ENCODE data around the gene TMEM259.

The TMEM259 gene

DNA sequence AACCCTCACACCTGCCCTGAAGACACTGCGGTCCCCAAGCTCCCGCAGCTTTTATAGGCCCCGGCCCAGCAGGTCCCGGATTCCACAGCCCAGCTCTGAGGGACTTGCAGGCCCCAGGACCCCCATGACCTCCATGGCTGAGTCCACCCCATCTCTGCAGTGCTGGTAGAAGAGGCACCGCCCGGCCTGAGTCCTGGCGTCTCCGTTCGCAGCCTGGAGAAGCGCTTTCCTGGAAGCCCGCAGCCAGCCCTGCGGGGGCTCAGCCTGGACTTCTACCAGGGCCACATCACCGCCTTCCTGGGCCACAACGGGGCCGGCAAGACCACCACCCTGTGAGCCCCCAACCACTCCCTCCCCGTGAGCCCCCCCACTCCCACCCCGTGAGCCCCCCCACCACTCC, 28.2 kb upstream of the TMEM259 start:
- TF ChIP-seq, protein P1, sequence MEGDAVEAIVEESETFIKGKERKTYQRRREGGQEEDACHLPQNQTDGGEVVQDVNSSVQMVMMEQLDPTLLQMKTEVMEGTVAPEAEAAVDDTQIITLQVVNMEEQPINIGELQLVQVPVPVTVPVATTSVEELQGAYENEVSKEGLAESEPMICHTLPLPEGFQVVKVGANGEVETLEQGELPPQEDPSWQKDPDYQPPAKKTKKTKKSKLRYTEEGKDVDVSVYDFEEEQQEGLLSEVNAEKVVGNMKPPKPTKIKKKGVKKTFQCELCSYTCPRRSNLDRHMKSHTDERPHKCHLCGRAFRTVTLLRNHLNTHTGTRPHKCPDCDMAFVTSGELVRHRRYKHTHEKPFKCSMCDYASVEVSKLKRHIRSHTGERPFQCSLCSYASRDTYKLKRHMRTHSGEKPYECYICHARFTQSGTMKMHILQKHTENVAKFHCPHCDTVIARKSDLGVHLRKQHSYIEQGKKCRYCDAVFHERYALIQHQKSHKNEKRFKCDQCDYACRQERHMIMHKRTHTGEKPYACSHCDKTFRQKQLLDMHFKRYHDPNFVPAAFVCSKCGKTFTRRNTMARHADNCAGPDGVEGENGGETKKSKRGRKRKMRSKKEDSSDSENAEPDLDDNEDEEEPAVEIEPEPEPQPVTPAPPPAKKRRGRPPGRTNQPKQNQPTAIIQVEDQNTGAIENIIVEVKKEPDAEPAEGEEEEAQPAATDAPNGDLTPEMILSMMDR (IDR thresholded peaks at IDR 0.05; ENCODE audit: borderline replicate concordance, insufficient read depth, low read depth, low read length), result no peak

DNA sequence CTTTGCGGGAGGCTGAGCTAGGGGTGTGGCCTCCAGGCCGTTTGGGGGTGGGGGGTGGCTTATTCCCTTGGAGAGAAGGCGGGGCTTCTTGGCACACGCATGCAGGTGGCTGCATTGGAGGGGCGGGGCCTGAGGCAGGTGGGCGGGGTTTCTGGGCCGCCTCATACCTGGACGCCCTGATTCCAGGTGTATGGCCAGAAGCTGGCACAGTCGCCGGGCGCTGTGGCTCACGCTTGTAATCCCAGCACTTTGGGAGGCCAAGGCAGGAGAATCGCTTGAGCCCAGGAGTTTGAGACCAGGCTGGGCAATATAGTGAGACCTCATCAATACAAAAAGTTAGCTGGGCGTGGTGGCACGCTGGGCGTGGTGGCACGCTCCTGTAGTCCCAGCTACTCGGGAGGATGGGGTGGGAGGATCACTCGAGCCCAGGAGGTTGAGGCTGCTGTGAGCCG, 26.8 kb upstream of the TMEM259 start:
- no peak overlapping the region for H3K4me3 ChIP-seq (ENCODE audit: low read depth, low read length)
- TF ChIP-seq, protein P1 (IDR thresholded peaks at IDR 0.05; ENCODE audit: borderline replicate concordance, insufficient read depth, low read depth, low read length), result no peak

More for the DNA sequence above, 28.2 kb upstream of the TMEM259 start:
- no peak overlapping the region for H3K4me3 ChIP-seq (ENCODE audit: low read depth, low read length)

DNA sequence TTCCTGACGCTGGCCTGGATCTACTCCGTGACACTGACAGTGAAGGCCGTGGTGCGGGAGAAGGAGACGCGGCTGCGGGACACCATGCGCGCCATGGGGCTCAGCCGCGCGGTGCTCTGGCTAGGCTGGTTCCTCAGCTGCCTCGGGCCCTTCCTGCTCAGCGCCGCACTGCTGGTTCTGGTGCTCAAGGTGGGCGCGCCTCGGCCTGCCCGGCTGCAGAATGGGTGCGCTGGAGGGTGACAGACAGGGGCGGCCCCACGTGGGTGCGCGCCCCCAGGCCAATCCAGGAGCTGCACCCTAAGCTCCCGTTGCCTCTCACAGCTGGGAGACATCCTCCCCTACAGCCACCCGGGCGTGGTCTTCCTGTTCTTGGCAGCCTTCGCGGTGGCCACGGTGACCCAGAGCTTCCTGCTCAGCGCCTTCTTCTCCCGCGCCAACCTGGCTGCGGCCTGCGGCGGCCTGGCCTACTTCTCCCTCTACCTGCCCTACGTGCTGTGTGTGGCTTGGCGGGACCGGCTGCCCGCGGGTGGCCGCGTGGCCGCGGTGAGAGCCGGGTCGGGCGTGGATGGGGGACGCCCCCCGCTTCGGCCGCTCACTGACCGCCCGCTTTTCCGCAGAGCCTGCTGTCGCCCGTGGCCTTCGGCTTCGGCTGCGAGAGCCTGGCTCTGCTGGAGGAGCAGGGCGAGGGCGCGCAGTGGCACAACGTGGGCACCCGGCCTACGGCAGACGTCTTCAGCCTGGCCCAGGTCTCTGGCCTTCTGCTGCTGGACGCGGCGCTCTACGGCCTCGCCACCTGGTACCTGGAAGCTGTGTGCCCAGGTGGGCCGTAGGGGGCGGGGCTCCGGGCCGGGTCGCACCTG, 26.1 kb upstream of the TMEM259 start:
- TF ChIP-seq, protein P1 (IDR thresholded peaks at IDR 0.05; ENCODE audit: borderline replicate concordance, insufficient read depth, low read depth, low read length), result no peak
- H3K4me3 ChIP-seq (ENCODE audit: low read depth, low read length), result no peak overlapping the region

DNA sequence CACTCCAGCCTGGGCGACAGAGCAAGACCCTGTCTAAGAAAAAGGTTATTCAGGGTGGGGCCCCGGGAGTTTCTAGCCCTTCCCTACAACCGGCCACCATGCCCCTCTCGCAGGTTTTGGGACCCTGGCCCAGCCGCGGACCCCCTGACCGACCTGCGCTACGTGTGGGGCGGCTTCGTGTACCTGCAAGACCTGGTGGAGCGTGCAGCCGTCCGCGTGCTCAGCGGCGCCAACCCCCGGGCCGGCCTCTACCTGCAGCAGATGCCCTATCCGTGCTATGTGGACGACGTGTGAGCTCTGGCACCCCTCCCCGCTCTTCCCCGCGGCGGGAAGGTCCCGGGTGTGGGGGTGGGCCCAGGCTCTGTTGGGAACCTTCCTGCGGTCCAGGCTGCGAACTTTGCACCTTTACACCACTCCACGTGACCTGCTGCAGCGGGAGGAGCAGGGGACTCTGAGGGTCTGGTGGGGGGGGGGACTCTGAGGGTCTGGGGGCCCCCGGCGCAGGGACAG, 25.2 kb upstream of the TMEM259 start:
- H3K4me3 ChIP-seq (ENCODE audit: low read depth, low read length), result no peak overlapping the region
- TF ChIP-seq, protein P1 (IDR thresholded peaks at IDR 0.05; ENCODE audit: borderline replicate concordance, insufficient read depth, low read depth, low read length), result no peak

DNA sequence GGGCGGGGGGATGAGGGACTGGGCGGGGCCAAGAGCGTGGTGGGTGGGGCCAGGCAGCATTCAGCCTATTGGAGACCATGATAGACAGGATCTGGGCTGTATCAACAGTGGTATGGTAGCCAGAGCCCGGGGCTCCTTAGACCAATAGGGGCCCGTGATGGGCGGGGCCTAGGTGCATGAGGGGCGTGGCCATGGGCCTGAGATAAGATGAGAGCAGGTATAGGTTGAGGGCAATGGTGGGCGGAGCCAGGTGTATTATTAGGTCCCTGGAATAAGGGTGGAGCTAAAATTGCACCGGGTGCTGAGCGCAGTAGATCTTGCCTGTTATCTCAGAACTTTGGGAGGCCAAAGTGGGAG, 24.3 kb upstream of the TMEM259 start:
- TF ChIP-seq, protein P1 (IDR thresholded peaks at IDR 0.05; ENCODE audit: borderline replicate concordance, insufficient read depth, low read depth, low read length), result no peak
- no peak overlapping the region for H3K4me3 ChIP-seq (ENCODE audit: low read depth, low read length)

DNA sequence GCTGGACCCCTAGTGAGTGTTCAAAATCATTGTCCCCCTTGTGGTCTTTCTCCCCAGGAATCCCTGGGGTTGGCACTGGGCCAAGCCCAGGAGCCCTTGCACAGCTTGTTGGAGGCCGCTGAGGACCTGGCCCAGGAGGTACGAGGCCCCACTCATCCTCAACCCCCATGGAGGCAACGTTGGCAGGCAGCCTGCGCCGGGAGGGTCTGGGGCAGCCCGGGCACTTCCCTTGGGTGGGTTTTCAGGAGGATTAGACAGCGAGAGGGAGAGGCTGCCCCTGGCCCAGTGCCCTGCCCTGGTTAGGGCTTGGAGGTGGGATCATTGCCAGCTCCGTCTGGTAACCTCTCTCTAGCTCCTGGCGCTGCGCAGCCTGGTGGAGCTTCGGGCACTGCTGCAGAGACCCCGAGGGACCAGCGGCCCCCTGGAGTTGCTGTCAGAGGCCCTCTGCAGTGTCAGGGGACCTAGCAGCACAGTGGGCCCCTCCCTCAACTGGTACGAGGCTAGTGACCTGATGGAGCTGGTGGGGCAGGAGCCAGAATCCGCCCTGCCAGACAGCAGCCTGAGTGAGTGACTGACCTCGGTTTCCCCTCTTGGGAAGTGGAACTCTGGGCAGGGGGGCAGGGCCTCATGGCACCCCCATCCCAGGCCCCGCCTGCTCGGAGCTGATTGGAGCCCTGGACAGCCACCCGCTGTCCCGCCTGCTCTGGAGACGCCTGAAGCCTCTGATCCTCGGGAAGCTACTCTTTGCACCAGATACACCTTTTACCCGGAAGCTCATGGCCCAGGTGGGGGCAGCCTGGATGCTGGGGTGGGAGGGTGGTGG, 22.0 kb upstream of the TMEM259 start:
- no peak overlapping the region for H3K4me3 ChIP-seq (ENCODE audit: low read depth, low read length)
- TF ChIP-seq, protein P1 (IDR thresholded peaks at IDR 0.05; ENCODE audit: borderline replicate concordance, insufficient read depth, low read depth, low read length), result no peak
